ENCODE measurements around the gene CDIPT. TPM values are rescaled to one million over a fixed set of nuclear protein-coding genes. Genes with fewer than 3 reads are reported as not detected.

The CDIPT gene
- total and polyA plus RNA-seq, 2 of the 13 experiments (the other 11 are each of a cell fraction or from before 2014, with no cell fraction given): 54.9 to 97.5 TPM

GRCh38 chr16:29820730-29821642 lies 42.0 kb downstream of the CDIPT start (continued):
- no peak for TF ChIP-seq ZBTB40 (IDR thresholded peaks at IDR 0.05)
- no peak for TF ChIP-seq ZBTB40 (CRISPR knock-in tag; IDR thresholded peaks at IDR 0.05)
- no peak; the same call in 1 of the 2 replicates for TF ChIP-seq ZBTB46 (CRISPR knock-in tag; IDR thresholded peaks at IDR 0.05; ENCODE audit: borderline replicate concordance)
- no peak for TF ChIP-seq ZNF552 (CRISPR knock-in tag; IDR thresholded peaks at IDR 0.05; ENCODE audit: borderline replicate concordance)
- no peak for TF ChIP-seq ZNF17 (CRISPR knock-in tag; IDR thresholded peaks at IDR 0.05)
- no peak for TF ChIP-seq NCOR1 (IDR thresholded peaks at IDR 0.05; ENCODE audit: borderline replicate concordance, low read length)
- peak; percentile 92 for TF ChIP-seq AGO2 (optimal IDR thresholded peaks at IDR 0.05; ENCODE audit: low read depth, low read length)
- TF ChIP-seq ZNF513 (CRISPR knock-in tag; conservative IDR thresholded peaks at IDR 0.05): no peak
- TF ChIP-seq FOXC1 (CRISPR knock-in tag; IDR thresholded peaks at IDR 0.05; ENCODE audit: borderline replicate concordance): no peak
- peak; percentile 42; the same call in 1 of the 2 replicates for TF ChIP-seq PHF21A (CRISPR knock-in tag; IDR thresholded peaks at IDR 0.05)
- no peak for TF ChIP-seq THAP9 (CRISPR knock-in tag; IDR thresholded peaks at IDR 0.05; ENCODE audit: borderline replicate concordance)
- 0 out of 2 replicates have a peak, but pooled peaks have one; percentile 2 for TF ChIP-seq HIVEP1 (CRISPR knock-in tag; IDR thresholded peaks at IDR 0.05)
